Activated CD4-positive, alpha-beta T cell treated with anti-CD3 and anti-CD28 coated beads, Interleukin-2, Interleukin-4, amounts not matched to agents 100 ng/mL and 50 ng/mL, durations not matched to agents 16 hours and 8 hours (primary cell): ENCODE results near the gene MARK3.

Experiments
- DNase-seq: peaks from one replicate; pipeline ENCODE4 v3.0.0-alpha.2; 2020; ENCODE audit warnings: low spot score

MARK3 gene

DNA sequence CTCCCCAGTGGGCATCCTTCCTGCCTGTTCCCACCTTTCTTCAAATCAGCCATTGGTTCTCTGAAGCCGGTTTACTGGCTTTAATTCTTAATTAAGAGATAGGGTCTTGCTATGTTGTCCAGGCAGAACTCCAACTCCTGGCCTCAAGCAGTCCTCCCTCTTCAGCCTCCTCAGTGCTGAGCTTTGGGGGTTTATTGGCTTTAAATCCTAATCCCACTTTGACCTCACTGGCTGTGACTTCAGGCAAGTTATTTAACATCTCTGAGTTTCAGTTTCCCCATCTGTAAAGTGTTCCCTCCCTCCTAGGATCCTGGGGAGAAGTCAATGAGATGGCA is 141.7 kb downstream of the MARK3 start:
- DNase-seq = no peak

DNA sequence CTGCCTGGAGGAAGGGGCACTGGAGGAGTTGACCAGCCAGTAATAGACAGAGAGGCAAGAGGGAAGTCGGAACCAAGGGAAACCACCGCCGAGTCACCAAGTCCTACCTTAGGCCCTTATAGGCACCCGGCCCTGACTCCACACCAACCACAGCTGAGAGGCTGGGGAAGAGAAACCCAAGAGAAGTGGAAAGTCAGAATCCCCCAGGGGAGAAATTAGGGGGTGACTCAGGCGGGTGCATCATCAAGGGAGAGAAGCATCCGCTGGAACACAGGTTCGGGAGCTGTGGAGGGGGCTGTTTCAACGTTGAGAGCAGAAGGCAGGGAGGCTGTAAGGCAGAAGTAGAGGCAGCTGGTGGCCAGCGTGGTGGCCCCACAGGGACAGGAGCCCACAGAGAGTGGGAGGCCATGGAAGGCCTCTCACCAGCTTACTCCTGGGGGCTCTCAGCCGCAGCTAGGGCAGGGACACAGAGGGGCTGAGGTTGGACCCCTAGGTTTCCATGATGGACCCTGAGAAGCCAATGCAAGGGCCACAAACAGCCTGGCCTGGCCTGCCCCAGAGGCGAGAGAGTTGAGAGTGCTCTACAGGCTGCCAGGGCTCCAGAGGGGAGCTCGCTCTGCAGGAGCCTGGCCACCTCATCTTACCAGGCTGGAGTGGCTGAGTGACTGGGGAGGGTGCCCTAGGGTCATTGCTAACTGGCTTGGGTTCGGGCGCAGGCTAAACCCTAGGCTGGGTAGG is 142.4 kb downstream of the MARK3 start:
- DNase-seq = no peak

DNA sequence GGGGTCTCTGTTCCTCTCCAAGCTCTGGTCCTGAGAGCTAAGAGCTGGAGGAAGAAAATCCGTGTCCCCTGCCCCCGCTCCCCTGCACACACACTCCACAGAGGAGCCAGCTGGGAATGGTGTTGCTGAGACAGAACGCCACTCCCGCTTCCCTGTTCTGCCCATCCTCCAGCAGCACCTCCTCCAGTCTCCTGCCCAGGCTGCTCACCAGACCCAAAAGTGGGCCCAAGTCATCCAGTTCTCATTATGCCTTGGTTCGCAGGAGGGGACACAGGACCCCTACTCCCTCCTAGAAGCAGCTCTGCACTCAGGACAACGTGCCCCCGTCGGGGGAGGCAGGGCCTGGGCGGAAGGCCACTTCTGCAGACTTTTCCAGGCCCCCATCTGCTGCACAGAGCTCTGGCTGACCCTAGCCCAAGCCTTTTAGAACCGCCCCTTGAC is 143.0 kb downstream of the MARK3 start:
- no peak for DNase-seq

DNA sequence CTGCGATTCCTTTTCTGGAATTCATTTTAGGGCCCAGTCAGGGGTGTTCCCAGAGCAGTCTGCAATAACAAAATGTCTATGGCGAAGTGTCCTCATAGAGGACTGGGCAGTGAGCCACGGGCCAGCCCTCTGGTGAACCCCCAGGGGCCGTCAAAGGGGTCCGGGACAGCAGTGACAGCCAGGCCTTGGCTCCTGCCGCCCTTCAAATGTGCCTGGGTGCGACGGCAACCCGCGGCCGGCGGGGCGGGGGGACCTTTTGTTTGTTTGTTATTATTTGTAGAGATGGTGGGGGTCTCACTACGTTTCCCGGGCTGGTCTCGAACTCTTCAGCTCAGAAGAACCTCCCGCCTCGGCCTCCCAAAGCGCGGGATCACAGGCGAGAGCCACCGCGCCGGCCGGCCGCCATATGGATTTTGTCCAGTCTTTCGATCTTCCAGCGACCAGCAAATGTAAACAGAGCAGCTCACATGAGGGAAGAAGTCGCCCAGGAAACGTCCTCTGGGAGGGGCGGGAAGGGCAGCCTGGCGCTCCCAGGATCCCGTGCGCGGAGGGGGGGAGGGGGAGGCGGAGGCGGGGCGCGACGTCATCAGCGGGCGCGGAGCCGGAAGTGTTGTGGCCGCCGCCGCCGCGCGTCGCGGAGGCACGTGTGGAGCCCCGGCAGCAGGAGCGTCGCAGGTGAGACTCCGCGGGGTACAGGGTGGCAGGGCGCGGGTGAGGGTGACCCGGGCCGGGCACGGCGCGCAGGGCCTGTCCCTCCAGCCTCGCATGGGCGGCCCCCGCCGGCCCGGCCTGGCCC is 143.6 kb downstream of the MARK3 start, which contains the start of gene TRMT61A:
TSS of gene TRMT61A (plus strand) at position 610 of the 796 bp plus-strand sequence. CDS start 783 bp downstream, outside the sequence.
- peak; percentile 73 for DNase-seq

DNA sequence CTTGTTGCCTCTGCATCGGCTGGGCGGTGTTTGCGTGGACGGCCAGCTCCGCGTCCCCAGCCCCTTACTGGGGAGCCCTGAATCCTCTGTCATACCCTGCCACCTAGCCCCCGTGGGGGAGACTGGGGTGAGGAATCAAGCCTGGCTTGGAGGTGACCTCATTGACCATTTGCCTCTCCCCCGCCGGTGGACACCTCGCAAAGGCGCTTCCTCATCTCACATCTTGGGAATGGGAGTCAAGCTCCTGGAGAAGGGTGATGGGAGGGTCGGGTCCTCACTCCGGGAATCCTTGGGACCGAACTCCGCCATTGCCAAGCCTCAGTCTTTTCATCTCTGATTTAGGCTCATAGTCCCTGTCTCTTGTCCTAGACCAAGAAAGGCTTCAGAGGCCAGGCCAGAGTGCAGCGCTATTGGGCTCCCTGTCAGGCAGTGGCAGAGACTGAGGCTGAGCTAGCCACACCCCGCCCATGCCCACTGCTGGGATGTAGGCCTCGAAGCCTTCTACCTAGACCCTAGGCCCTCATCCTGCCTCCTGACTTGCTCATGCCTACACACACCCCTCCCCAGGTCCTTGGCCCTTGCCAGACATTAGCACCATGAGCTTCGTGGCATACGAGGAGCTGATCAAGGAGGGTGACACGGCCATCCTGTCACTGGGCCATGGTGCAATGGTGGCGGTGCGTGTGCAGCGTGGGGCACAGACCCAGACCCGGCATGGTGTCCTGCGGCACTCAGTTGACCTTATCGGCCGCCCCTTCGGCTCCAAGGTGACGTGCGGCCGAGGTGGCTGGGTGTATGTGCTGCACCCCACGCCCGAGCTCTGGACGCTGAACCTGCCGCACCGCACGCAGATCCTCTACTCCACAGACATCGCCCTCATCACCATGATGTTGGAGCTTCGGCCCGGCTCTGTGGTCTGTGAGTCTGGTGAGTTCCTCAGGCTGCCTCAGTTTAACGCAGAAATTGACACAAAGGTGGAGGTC is 144.5 kb downstream of the MARK3 start:
- DNase-seq = no peak

DNA sequence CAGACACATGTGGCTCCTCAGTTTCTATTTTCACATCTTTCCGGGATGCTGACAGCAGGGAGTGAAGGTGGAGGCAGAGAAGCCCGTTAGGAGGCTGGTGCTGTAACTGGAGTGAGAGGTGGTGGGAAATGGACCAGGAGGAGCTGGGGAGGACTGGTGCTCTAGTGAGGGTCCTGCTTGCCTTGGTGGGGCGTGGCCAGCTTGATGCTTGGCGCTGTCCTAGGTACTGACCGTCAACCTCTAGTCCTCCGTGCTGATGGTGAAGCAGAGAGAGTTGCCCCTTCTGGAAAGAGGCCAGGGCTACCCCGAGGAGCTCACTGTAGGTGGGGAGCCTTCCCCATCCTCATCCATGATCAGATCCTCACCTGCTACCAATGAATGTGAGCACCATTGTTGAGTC is 145.2 kb downstream of the MARK3 start:
- DNase-seq = no peak

DNA sequence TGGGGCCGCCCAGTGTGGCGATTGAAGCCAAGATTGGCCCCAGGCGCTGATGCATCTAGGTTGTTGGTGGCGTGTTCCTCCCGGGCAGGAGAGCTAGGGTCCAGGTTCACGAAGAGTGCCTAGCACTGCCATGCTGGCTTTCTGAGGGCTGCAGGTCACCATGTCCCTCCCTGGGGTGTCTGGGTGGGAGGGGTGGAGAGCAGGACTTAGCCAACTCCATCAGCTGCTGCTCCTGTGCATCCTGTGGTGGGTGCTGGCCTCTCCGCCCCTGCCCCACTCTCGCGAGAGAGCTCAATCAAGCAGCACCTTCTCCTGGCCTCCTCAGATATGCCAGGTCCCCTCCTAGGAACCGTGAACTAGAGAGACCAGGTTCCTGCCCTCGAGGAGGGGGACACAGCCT is 145.6 kb downstream of the MARK3 start:
- no peak for DNase-seq

DNA sequence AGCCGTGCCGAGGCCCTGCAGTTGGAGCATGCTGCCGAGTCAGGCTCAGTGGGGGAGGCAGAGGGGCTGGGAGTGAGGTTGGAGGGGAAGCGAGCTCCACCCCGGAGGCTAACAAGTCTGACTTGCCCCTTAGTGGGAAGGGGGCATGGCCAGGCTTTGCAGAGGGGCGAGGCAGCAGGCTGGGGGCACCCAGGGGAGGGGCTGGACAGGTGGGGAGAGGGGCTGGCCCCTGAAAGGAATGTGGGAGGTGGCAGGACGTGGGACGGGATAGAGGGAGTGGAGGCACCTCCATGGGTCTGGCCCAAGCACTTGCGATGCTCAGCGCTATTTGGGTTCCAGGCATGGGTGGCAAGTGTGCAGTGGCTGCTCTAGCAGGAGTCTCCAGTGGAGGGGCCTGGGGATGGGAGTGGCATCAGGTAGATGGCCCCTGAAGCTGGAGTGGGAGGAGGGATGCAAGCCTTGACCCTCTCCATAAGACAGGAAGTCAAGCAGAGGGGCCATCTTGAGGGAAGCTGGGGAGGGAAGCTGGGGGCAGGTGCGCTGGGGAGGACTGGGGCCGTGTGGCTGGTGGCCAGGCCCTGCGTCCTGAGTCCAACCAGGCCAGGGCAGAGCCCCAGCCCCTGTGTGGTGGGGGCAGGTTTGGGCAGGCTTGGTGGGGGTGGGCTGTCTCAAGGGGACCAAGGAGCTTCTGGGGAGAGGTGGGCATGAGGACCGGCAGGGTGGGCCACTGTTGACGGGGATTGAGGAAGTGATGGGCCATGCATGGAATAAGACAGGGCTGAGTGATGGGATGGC is 146.4 kb downstream of the MARK3 start:
- DNase-seq = no peak

DNA sequence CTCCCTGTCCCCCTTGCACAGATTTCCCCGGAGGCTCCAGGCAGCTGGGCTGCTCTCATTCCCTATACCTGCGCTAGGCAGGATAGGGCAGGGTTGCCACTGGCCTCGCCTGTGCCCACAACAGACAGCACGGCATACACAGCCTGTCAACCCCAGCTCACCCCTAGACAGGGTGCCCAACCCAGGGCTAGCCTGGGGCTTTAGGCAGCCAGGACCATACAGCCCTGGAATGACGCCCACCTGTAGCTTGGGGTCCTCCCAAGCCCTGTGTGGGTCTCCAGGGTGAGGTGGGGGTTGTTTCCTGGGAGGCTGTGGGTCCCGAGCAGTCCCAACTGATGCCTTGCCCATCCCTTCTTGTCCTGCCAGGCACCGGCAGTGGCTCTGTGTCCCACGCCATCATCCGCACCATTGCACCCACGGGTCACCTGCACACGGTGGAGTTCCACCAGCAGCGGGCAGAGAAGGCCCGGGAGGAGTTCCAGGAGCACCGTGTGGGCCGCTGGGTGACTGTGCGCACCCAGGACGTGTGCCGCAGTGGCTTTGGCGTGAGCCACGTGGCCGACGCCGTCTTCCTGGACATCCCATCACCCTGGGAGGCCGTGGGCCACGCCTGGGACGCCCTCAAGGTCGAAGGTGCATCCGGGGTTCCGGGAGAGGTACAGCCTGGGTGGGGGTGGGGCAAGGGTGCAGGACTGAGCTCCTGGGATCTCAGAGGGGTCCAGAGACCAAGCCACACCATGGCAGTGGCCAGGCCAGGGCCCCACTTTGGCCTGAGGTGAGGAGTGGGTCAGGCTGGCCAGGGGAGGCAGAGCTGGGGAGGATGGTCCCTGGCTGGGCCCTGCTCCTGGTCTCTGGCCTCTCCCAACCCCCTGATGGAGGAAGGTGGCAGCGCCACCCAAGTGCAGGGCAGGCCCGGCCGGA is 147.3 kb downstream of the MARK3 start:
- DNase-seq = no peak

DNA sequence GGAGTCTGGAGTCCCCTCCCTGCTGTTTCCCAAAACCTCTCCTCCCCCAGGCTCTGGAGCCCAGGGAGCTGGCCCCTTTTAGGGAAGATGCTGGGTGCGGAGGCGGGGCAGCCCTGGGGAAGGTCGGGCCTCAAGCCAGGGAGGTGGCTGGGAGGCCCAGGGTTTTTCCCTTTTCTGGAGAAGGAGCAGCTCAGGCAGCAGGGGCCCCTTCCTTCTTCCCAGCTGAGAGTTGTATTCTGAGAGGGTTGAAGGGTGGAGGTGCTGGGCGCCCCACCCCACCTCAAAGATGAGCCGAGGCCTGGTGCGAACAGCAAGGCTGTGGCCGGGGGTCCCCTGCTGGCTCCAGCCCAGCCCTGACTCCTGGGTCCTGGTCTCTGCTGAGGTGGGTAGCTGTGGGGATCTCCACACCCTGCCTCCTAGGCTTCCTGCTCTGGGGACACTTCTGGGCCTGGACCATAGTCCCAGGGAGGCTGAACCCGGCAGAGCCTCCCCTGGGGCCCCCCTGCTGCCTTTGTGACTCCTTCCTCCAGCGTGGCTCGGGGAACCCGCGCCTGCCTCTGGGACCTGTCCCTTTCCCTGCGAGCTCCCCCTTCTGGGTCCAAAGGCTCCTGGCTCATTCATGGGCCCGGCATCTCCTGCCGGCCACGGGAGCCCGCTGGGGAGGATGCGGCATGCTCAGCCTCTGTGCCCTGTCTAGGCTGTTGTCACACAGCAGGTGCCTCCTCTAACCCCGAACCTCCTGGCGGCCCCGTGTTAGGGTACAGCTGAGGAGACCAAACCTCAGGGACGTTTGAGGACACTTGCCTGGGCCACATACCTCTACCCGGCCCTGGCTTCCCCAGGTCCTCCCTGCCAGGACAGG is 148.2 kb downstream of the MARK3 start:
- no peak for DNase-seq

DNA sequence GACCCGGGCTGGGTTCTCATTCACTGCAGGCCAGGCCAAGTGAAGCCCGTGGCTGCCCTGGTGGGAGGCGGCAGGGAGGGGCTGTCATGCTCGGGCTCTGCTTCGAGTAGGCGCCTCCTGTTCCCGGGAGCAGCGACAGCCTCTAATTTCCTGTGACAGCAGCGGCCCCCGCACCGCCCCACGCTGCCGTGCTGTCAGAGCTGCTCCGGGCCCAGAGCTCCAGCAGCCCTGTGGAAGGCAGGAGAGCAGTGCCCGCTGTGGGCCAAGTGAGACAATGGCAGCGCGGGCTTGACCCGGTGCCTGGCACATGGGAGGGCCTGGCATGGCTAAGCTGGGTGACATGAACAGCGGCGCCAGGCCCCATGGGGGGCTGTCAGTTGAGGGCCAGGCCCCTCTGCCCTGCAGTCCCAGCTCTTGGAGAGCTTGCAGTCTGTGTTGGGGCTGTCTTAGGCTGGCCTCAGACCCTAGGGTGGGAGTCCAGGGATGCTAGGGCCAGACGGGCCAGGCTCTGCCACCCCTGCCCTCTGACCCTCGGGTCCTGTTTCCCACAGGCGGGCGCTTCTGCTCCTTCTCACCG is 148.9 kb downstream of the MARK3 start:
- DNase-seq = no peak

DNA sequence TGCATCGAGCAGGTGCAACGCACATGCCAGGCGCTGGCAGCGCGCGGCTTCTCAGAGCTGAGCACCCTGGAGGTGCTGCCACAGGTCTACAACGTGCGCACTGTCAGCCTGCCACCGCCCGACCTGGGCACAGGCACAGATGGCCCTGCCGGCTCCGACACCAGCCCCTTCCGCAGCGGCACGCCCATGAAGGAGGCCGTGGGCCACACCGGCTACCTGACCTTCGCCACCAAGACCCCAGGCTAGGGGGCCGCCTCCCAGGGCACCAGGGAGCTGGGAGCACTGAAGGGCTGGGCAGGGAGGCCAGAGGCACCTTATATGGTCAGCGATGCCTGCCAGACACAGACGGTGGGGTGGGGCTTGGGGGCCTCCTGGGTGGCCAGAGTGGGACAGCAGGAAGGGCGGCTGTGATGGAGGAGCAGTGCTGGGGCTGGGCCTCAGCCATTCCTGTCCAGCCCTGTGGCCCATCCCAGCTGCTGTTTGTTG is 149.4 kb downstream of the MARK3 start:
- DNase-seq = no peak

DNA sequence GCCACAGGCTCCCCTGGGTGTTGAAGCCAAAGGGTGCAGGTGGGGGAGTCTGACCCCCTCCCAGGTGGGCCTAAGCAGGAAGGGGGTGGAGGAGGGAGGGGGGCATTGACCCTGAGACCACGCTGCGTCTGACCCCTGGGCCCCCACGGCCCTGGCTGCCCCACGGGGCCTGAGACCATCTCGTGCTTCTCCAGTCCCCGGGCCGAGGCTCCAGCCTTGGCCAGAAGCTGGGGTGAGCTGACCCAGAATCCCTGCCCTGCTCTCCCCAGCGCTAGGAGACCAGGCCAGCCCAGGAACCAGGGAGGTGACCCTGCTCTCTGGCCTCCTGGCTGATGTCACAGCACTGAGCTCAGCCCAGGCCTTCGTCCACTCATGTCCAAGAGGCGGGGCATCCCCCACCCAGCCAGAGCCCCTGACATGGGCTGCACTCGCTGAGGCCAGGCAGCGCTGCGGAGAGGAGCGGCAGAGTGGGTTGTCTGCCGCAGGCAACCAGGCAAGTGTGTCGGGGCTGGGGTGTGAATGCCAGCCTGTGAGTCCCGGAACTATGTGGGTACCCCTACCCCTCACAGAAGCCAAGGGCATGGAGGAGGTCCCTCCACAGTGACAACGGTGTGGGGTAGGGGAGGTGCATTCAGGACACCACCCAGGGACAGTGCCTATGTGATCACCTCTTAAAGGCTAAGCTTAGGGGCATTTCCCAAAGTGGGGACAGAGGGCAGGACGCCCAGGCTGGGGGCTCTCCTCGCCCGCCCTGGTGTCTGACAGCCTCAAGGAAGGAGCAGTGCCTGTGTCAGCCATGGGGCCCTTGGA is 150.1 kb downstream of the MARK3 start:
- no peak for DNase-seq

DNA sequence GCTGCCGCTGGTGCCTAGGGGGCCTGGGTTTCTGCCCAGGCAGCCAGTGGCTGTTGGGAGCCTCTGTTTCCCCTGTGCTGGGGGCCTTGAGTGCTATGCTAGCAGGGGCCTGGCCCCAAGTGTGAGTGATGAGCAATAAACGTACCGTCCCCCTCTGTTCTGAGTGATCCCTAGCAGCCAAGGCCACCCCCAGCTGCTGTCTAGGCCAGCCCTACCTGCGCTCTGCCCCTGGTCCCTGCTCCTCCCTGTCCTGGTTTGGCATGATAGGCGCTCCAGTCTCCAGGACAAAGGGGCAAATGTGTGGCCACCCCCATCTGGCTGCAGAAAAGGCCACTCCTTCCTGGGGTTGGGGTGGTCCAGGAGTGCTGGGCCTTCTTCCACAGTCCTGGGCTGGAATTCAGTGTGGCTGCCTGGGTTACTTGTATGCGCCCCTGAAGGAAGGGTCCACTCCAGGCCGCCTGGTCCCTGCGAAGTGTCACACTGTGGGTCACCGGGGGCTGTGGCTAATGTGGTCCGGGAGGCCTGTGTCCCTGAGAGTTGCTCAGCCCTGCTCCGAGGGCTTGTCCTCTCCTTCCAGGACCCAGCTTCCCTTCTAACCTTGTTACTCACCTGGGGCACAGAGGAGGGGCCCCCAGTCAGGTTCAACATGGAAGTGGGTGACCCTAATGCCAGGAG is 150.8 kb downstream of the MARK3 start:
- DNase-seq = no peak

DNA sequence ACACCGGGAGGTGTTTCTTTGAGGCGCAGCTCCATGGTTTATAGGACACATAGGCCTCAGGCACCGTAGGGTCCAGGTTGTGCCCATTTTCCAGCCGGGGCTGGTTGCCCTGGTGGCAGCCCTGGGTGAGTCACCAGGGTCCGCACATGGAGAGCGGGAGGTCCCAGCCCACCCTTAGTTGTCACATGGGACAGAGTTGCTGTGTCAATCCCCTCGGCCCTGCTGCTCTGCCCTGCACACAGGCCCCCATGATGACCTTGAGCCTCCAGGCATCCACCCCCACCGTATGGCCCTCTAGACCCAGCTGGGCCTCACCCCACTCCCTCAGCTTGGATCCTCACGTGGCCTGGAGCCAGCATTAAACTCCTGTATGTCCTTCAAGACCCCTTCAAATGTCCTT is 151.5 kb downstream of the MARK3 start:
- no peak for DNase-seq

DNA sequence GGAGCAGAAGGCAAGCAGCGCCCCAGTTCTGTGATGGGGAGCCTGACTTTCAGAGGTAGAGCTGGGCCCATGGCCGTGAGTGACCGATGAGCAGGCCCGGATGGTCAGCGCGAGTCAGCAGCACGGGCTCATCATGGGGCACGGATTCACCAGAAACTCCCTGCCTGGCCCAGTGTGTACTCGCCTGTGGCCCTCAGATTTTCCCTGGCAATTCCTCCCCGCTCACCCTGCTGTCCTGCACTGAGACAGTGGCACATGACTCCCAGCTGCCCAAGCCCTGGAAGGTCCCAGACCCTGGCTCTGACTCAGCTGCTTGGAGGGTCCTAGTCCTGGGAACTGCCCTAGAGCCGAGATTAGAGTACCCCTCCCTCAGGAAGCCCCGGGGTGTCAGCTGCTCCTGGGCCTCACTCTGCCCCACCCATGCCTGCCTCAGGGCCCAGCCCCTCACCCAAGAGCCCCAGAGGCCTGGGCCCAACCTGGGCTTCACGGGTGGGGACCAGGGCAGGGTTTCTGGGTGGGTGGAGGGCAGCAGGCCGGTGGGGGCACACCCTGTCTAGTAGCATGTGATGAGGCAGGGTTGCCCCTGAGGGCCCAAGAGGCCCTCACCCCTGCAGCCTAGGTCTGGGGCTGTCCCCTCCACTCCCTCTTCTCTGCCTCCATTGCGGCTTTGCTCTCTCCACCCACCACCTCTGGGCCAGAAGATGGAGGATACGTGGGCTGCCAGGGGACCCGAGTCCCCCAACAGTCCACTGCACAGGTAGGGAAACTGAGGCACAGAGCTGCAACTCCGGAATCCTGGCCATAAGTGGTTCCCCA is 152.2 kb downstream of the MARK3 start:
- no peak for DNase-seq
